Left ventricle myocardium superior (tissue), 1 donor: Measurements from ENCODE around the gene BCAS3. TPM values are rescaled to one million over a fixed set of nuclear protein-coding genes. Genes with fewer than 3 reads are reported as not detected.
"Not testable (repeated sequence)": the region's sequence is repeated elsewhere in the genome, so short reads cannot be mapped to it uniquely, and the experiment has no call there.

ENCODE experiments used
- ATAC-seq: fragments of 200-7000 bp; cut with Tn5 transposase; one replicate; pipeline ENCODE4 v1.9.1; 2020; ENCODE audit warnings: mild to moderate bottlenecking, moderate library complexity
- DNase-seq: peaks from one replicate; pipeline ENCODE4 v3.0.0-alpha.2; 2020
- intact Hi-C: fragments of 100-400 bp; cut with micrococcal nuclease; formaldehyde crosslinking; loops from one replicate; pipeline ENCODE4 v1.11.0; 2022
- total RNA-seq: library from RNA; stranded (reverse); fragmentation: NEBNext Ultra II Directional; extraction: Animal tissue kit (Norgen Biotek cat#: 25700); gene quantifications from one replicate; pipeline ENCODE4 v1.2.1, GENCODE V29; 2021
- donor health status: DM: no; HTN: yes; CAD: no; lungs with severe emphysema.

BCAS3 gene
- total RNA-seq, 1 donor from 2014 or later, result 15.9 TPM

- ATAC-seq (no peak), DNase-seq (no peak)
- intact Hi-C loops, result no loop called here
Observed at GRCh38 chr17:60738287-60738686, 60.6 kb downstream of the BCAS3 start.

GRCh38 chr17:60740584-60740983 is 62.9 kb downstream of the BCAS3 start:
- intact Hi-C loops, result no loop called here
- no peak for DNase-seq
- no peak for ATAC-seq

DNA sequence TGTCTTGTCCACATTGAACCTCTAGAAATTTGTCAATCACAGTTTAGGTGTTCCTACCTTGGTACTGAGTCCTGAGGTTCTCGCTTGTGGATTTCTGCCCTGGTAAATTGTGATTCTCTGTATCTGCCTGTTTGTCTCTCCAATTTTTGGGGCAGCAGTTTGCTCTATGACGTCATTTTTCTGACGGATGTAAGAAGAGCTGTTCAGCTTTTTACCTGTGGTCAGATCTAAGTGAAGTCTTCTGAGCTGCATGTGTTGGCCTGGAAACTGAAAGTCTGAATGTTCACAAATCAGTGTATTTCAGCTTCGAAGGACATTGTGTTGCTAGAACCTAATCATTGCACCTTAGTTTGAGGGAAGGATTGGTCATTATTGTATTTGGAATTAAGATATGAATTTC is 63.4 kb downstream of the BCAS3 start:
- DNase-seq (no peak), ATAC-seq (no peak)
- intact Hi-C loops, result no loop called here

- no peak for ATAC-seq
- intact Hi-C loops, result no loop called here
- DNase-seq, result no peak
Observed at GRCh38 chr17:60743282-60743681, 65.6 kb downstream of the BCAS3 start.

DNA sequence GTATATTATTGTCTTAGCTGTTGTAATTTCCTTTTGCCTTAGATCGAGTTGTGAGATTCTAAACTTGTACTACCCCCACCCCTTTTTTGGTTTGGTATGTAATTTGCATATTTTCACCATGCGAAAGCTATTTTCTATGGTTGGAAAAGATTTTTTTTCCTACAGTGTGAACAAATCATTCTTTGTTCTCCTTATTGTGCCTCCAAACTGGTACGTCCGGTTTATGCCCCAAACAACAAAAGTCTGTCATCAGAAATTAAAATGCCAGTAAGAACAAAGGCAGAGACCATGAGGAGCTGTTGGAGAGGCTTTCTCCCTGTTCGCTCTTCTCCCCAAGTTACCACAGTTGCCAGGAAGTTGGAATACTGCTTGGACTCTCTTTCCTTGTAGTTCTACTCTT is 66.1 kb downstream of the BCAS3 start:
- ATAC-seq (no peak), DNase-seq (no peak)
- intact Hi-C loops, result no loop called here

DNA sequence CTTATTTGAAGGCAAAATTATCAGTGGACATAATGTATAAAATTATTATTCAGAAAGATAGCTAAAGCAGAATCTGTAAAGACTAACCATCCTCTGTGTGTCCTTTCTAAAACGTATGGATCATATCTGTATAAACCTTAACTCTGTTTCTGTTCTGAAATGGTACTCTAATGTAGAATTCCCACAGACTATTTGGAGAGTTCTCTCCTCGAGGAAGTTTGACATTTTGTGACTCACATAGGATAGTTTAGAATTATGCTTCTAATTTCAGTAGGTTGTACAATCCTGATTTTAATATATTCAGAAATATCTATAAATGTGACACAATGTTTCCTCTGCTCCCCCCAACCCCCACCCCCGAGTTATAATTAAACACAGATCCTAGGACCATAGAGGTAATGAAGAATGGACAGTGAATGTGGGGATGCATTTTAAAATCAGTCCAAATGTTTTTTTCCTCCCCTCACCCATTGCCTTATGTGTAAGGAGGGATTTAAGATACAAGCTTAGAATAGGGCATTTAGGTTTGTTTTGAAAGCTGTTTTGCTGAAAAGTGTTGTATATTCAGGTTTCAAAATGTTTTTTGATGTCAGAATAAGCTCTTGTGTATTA is 66.8 kb downstream of the BCAS3 start:
- ATAC-seq (no peak), DNase-seq (no peak)
- intact Hi-C loops, result no loop called here

- DNase-seq (no peak), ATAC-seq (no peak)
- intact Hi-C loops, result no loop called here
Observed at GRCh38 chr17:60745544-60745943, 67.9 kb downstream of the BCAS3 start.

- no peak for ATAC-seq
- intact Hi-C loops, result no loop called here
- DNase-seq, result no peak
Observed at GRCh38 chr17:60747069-60747808, 69.6 kb downstream of the BCAS3 start.

DNA sequence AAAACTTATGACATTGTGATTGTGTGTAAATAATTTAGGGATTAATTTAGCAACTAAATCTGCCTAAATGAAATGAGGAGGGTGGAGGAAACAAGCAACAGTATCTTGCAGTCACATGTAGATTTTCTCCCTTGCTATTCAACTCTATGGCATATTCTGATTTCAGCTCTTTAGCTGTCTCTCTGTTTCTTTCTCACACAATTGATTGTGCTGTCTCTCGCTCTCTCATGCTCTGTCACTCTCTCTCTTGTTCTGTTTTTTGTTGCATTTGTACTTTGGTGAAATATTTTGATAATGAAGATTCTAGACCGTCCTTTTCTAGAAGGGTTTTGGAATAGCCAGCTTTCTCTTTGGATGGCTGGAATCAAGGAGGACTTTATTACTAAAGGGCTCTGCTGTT is 70.6 kb downstream of the BCAS3 start:
- no peak for DNase-seq
- intact Hi-C loops, result no loop called here
- no peak for ATAC-seq

GRCh38 chr17:60749050-60749449 is 71.4 kb downstream of the BCAS3 start:
- intact Hi-C loops, result no loop called here
- ATAC-seq (no peak), DNase-seq (no peak)

DNA sequence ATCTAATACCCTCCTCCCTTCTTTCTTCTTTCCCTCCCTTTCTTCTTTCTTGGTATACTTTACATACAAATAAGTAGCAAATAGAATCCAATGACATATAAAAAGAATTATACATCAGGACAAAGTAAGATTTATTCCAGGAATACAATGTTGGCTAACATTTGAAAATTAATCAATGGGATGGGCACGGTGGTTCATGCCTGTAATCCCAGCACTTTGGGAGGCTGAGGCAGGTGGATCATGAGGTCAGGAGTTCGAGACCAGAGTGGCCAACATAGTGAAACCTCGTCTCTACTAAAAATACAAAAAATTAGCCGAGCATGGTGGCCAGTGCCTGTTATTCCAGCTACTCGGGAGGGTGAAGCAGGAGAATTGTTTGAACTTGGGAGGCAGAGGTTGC is 72.1 kb downstream of the BCAS3 start:
- DNase-seq, result no peak
- ATAC-seq, result no peak
- intact Hi-C loops, result no loop called here

DNA sequence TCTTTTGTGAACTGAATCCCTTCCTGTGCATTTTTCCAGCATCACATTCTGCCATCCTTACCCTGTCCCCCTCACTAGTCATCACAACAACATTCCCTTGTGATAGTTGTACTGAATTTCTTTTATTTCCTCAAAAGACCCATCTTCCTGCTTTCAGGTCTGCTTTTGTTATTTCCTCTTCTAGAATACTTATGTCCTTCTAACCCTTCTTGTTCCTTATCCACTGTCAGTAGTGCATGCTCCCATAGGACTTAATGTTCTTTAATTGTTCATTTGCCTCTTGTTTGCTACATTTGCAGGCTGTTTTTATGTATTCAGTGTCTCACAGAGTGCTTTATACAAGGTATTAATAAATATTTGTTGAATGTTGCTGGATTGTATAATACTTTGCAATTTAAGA is 73.0 kb downstream of the BCAS3 start:
- DNase-seq, result no peak
- ATAC-seq, result no peak
- intact Hi-C loops, result no loop called here

DNA sequence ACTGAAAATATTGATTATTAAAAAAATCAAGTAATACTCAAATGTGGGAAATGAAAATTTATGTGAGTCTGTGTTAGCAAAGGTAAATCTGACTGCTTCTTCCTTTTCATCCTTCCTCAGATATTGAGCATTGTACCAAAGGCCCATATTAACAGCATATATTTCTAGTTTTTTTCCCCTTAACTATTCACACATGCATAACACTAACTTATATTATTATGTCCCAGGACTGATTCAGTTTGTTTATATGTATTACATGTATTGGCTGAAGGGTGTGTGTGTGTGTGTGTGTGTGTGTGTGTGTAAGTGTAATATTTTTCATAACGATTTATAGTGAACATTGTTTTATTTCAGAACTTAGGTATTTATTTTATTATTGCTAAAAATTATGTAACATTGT is 74.2 kb downstream of the BCAS3 start:
- DNase-seq (no peak), ATAC-seq (no peak)
- intact Hi-C loops, result no loop called here

- DNase-seq (no peak), ATAC-seq (no peak)
- intact Hi-C loops, result no loop called here
Observed at GRCh38 chr17:60752873-60753577, 75.4 kb downstream of the BCAS3 start.

- ATAC-seq (no peak), DNase-seq (no peak)
- intact Hi-C loops, result no loop called here
Observed at GRCh38 chr17:60754057-60754604, 76.5 kb downstream of the BCAS3 start.

DNA sequence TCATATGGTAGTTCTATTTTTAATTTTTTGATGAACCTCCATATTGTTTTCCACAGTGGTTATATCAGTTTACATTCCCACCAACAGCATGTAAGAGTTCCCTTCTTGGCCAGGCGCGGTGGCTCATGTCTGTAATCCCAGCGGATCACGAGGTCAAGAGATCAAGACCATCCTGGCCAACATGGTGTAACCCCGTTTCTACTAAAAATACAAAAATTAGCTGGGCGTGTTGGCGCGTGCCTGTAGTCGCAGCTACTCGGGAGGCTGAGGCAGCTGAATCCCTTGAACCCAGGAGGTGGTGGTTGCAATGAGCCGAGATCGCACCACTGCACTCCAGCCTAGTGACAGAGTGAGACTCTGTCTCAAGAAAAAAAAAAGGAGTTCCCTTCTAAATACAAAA is 79.1 kb downstream of the BCAS3 start:
- intact Hi-C loops, DNase-seq, ATAC-seq: not testable (repeated sequence)

DNA sequence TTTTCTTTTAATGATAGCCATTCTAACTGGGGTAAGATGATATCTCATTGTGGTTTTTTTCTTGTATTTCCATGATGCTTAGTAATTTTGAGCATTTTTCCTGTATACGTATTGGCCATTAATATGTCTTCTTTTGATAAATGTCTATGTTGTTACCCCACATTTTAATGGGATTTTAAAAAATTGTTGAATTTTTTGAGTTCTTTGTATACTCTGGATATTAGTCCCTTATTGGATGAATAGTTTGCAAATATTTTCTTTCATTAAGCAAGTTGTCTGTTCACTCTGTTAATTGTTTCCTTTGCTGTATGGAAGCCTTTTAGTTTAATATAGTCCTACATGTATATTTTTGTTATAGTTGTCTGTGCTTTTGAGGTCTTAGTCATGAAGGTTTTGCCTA is 79.8 kb downstream of the BCAS3 start:
- intact Hi-C loops, result no loop called here
- ATAC-seq, result no peak

DNA sequence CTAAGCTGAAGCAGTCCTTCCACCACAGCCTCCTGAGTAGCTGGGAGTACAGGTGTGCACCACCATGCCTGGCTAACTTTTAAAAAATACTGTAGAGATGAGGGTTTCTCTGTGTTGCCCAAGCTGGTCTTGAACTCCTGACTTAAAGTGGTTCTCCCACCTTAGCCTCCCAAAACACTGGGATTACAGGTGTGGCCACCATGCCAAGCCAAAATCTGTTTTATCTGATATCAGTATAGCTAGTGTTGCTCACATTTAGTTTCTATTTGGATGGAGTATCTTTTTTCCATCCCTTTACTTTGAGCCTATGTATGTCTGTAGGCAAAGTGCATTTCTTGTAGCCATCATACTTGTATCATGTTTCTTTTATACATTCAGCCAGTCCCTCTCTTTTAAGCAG is 82.1 kb downstream of the BCAS3 start:
- ATAC-seq (no peak), DNase-seq (no peak)
- intact Hi-C loops, result no loop called here

More for the DNA sequence above, 79.8 kb downstream of the BCAS3 start:
- no peak for DNase-seq

DNA sequence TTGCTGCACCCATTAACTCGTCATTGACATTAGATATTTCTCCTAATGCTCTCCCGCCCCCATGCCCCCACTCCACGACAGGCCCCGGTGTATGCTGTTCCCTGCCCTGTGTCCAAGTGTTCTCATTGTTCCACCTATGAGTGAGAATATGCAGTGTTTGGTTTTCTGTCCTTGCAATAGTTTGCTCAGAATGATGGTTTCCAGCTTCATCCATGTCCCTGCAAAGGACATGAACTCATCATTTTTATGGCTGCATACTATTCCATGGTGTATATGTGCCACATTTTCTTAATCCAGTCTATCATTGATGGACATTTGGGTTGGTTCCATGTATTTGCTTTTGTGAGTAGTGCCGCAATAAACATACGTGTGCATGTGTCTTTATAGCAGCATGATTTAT is 83.7 kb downstream of the BCAS3 start:
- intact Hi-C loops, result not testable (repeated sequence)

DNA sequence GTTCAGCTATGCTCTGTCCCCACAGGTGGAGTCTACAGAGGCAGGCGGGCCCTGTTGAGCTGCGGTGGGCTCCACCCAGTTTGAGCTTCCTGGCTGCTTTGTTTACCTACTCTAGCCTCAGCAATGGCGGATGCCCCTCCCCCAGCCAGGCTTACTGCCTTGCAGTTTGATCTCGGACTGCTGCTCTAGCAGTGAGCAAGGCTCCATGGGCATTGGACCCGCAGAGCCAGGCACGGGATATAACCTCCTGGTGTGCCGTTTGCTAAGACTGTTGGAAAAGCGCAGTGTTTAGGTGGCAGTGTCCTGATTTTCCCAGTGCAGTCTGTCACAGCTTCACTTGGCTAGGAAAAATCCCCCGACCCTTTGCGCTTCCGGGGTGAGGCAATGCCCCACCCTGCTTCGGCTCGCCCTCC is 89.1 kb downstream of the BCAS3 start:
- DNase-seq, result no peak
- ATAC-seq, result no peak
- intact Hi-C loops, result no loop called here

More for the DNA sequence above, 83.7 kb downstream of the BCAS3 start:
- DNase-seq, ATAC-seq: not testable (repeated sequence)
